ENCODE data around the gene CADM2.
"Not testable (repeated sequence)": the region's sequence is repeated elsewhere in the genome, so short reads cannot be mapped to it uniquely, and the experiment has no call there.

The CADM2 gene

GRCh38 chr3:84958495-84959469, at the start of gene CADM2:
TSS of gene CADM2 (plus strand) at chr3:84958989.
- peak; percentile 93 for DNase-seq

GRCh38 chr3:84918592-84918991, 40.2 kb upstream of the CADM2 start:
- not testable (repeated sequence) for DNase-seq

GRCh38 chr3:84922682-84923081, 36.1 kb upstream of the CADM2 start:
- DNase-seq, result no peak

- no peak for DNase-seq
Observed at GRCh38 chr3:84925571-84925970, 33.2 kb upstream of the CADM2 start.

GRCh38 chr3:84943379-84943778, 15.4 kb upstream of the CADM2 start:
- DNase-seq, result no peak

- peak; percentile 40 for DNase-seq
Observed at GRCh38 chr3:84946240-84946639, 12.5 kb upstream of the CADM2 start.

GRCh38 chr3:84959470-84960271, 882 bp downstream of the CADM2 start:
- DNase-seq, result no peak

- DNase-seq, result no peak
Observed at GRCh38 chr3:84960581-84960980, 1.8 kb downstream of the CADM2 start.

GRCh38 chr3:84961011-84961410, 2.2 kb downstream of the CADM2 start:
- DNase-seq, result no peak

- no peak for DNase-seq
Observed at GRCh38 chr3:84961521-84962255, 2.9 kb downstream of the CADM2 start.

GRCh38 chr3:84962415-84962814, 3.6 kb downstream of the CADM2 start:
- no peak for DNase-seq

GRCh38 chr3:84963137-84963536, 4.3 kb downstream of the CADM2 start:
- no peak for DNase-seq

- DNase-seq, result peak; percentile 65
Observed at GRCh38 chr3:84965141-84965540, 6.4 kb downstream of the CADM2 start.

- no peak for DNase-seq
Observed at GRCh38 chr3:84967767-84968581, 9.2 kb downstream of the CADM2 start.

GRCh38 chr3:84968701-84969235, 10.0 kb downstream of the CADM2 start:
- no peak for DNase-seq

- DNase-seq, result no peak
Observed at GRCh38 chr3:84974347-84974746, 15.6 kb downstream of the CADM2 start.

GRCh38 chr3:84977021-84977420, 18.2 kb downstream of the CADM2 start:
- no peak for DNase-seq

GRCh38 chr3:84978843-84979242, 20.1 kb downstream of the CADM2 start:
- no peak for DNase-seq

GRCh38 chr3:84980011-84980410, 21.2 kb downstream of the CADM2 start:
- DNase-seq, result no peak

GRCh38 chr3:84980456-84980855, 21.7 kb downstream of the CADM2 start:
- DNase-seq, result no peak

- no peak for DNase-seq
Observed at GRCh38 chr3:84983490-84983889, 24.7 kb downstream of the CADM2 start.

- DNase-seq, result no peak
Observed at GRCh38 chr3:84984429-84984828, 25.6 kb downstream of the CADM2 start.

All from hematopoietic multipotent progenitor cell treated with erythropoietin and hydrocortisone succinate and interleukin-3 and kit ligand, for 4 days (in vitro differentiated cells).